Skeletal muscle cell (primary cell): ENCODE measurements around the gene MSI2.
"Not testable (repeated sequence)": the region's sequence is repeated elsewhere in the genome, so short reads cannot be mapped to it uniquely, and the experiment has no call there.

Source experiments
- DNase-seq: peaks from one replicate; pipeline ENCODE4 v3.0.0-alpha.2; 2010; ENCODE audit warnings: low read depth
- H3K4me3 ChIP-seq: 2 replicates; pipeline ENCODE4 v1.5.1; 2011; ENCODE audit warnings: low read depth, mild to moderate bottlenecking, control low read depth, low read length, moderate library complexity

Gene MSI2

GRCh38 chr17:57286399-57287105 is 30.2 kb downstream of the MSI2 start:
- DNase-seq, result no peak
- H3K4me3 ChIP-seq, result no peak overlapping the region

DNA sequence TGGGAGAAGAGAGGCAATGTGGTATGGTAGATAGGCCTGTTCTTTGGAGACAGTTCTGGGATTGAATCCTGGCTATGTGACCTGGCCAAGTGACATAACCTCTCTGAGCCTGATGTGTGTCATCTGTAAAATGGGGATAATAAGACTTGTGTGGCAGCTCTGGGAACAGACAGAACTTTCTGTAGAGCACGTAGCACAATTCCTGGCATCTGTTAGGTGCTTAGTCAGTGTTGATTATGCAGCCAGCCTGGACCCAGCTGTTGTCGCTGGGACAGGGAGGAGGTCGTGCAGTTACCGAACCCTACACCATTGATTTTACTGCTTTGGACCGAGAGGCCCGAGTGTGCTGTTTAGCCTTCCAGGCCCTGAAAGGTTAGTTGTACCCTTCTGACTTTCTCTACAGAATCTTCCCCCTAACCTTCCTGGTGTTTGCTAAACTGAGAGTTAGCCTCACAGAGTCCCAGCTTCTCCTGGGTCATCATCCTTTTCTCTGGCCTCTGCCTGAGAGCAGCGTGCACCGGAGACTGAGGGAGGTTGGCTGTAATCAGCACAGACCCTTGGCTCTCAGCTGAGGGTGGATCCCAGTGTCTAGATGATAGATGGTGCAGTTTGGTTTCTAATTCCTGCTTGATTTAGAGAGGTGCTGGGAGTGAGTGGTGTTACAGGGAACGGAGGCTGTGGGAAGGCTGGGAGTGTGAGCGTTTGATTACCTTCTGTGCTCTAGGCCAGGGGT is 31.9 kb downstream of the MSI2 start:
- H3K4me3 ChIP-seq, result peak overlapping the region; percentile 12
- DNase-seq, result no peak

- H3K4me3 ChIP-seq, result peak overlapping the region; percentile 13
- no peak for DNase-seq
These were observed 32.4 kb downstream of the MSI2 start for GRCh38 chr17:57288773-57289121.

GRCh38 chr17:57289130-57289529 is 32.8 kb downstream of the MSI2 start:
- DNase-seq, result no peak
- H3K4me3 ChIP-seq, result peak overlapping the region; percentile 13

GRCh38 chr17:57289613-57290012 is 33.3 kb downstream of the MSI2 start:
- no peak overlapping the region for H3K4me3 ChIP-seq
- DNase-seq, result no peak

- no peak for DNase-seq
These were observed 34.7 kb downstream of the MSI2 start for GRCh38 chr17:57290981-57291380.

GRCh38 chr17:57292091-57292490 is 35.8 kb downstream of the MSI2 start:
- no peak for DNase-seq
- no peak overlapping the region for H3K4me3 ChIP-seq

More at GRCh38 chr17:57290981-57291380, 34.7 kb downstream of the MSI2 start:
- H3K4me3 ChIP-seq, result no peak overlapping the region

GRCh38 chr17:57293077-57293476 is 36.8 kb downstream of the MSI2 start:
- DNase-seq, result no peak
- no peak overlapping the region for H3K4me3 ChIP-seq

DNA sequence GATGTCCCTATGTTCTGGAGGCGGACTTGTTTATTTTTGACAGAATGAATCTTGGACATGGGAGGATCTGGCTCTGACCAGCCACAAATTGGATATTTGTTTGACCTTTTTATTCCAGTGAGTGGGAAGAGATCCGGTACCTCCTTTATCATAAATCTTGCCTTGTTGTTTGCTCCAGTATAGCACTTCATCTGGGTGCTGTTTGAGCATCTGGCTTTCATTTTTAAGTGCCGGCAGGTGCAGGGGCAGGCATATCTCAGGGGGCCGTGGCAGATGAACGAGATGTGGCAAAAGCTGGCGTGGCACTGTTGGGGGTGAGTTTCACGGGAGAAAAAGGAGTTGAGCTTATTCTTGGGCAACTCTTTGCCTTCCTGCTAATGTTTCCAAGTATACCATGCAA is 37.8 kb downstream of the MSI2 start:
- H3K4me3 ChIP-seq, result no peak overlapping the region
- no peak for DNase-seq

- DNase-seq, result no peak
These were observed 38.5 kb downstream of the MSI2 start for GRCh38 chr17:57294629-57295501.

DNA sequence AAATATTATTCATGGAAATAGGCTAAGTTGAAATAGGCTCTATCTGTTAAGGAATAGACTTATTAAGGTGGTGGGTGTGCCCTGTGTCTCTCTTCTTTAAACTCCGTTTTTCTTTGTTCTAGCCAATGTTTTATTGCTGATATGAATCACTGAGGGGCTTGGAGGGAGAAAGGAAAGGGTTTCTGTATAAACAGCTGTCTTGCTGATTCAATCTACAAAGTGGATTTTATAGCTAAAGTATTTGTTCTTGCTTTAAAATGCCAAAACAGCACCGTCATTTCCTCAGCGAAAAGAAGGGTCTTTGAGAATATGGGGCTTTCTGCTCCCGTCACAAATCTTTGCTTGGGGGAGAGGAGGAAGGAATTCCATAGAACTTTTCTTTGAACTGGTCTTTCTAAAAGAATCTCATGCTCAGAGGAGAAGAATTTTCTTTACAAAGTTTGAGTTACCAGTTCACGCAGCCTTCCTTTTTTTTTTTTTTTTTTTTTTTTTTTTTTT is 39.3 kb downstream of the MSI2 start:
- peak; percentile 41 for DNase-seq
- peak overlapping the region; percentile 13 for H3K4me3 ChIP-seq

More at GRCh38 chr17:57294629-57295501, 38.5 kb downstream of the MSI2 start:
- H3K4me3 ChIP-seq, result no peak overlapping the region

GRCh38 chr17:57296231-57296630 is 39.9 kb downstream of the MSI2 start:
- no peak for DNase-seq
- H3K4me3 ChIP-seq, result no peak overlapping the region

DNA sequence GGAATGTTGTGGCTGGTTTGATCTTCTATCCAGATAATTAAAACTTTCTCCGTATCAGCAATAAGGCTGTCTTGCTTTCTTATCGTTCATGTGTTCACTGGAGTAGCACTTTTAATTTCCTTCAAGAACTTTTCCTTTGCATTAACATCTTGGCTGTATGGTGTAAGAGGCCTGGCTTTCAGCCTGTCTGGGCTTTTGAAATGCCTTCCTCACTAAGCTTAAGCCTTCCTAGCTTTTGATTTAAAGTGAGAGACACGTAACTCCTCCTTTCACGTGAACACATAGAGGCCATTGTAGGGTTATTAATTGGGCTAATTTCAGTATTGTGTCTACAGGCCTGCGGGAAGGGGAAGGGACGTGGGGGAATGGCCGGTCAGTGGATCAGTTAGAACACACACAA is 42.9 kb downstream of the MSI2 start:
- no peak overlapping the region for H3K4me3 ChIP-seq
- DNase-seq, result no peak

- not testable (repeated sequence) for H3K4me3 ChIP-seq, DNase-seq
These were observed 44.3 kb downstream of the MSI2 start for GRCh38 chr17:57300592-57300991.

GRCh38 chr17:57302690-57303465 is 46.6 kb downstream of the MSI2 start:
- no peak for DNase-seq
- H3K4me3 ChIP-seq, result no peak overlapping the region

DNA sequence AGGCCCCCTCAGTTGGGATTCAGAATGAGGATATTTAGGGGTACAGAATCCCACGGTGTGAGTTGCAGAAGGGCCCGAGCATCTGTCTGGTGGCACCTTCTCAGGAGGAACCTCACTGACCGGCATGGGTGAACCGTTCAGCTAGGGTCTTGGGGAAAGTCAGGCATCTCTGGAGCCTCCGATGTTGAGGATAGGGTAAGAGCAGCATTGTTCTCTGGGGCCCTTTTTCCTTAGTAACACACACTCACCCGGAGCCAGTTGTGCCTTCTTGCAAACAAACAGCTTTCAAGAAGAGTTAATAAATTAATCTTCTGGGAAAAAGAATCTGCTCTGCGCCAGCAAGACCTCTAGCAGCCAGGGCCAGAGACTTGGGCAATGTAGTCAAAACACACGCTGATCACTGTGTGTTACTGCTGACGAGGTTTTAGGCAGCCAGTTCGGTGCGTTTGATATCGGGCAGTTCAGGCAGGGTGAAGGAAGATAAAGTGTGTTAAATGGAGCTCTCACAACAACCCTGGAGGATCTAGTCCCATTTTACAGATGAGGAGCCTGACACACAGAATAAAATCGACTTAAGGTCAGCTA is 48.9 kb downstream of the MSI2 start:
- DNase-seq, result no peak

DNA sequence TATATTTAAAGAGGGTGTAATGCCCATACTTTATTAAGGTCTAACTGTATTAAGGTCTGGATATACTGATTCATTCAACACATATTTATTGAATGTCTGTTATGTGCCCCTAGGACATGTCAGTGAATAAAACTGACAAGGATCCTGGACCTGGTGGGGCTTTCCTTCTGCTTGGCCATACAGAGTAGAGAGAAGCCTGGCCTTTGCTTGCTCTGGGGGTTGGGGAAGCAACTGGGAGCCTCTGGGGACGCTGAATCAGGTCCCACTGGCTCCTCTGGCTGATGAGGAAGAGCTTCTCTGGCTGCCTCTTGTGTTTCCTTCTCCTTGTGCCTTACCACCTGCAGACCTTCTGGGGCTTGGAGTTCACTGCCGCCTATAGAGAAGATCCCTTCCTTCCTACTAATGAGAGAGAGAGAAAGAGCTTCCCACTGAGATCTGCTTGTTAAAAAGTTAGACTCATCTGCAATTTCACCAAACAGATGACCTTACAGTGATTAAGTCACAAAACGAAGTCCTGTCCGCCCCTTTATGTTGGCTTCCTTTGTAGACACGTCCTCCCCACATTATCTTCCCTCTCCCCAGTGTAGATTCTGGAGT is 49.7 kb downstream of the MSI2 start:
- no peak for DNase-seq
- H3K4me3 ChIP-seq, result no peak overlapping the region

More for the DNA sequence above, 48.9 kb downstream of the MSI2 start:
- H3K4me3 ChIP-seq, result no peak overlapping the region

DNA sequence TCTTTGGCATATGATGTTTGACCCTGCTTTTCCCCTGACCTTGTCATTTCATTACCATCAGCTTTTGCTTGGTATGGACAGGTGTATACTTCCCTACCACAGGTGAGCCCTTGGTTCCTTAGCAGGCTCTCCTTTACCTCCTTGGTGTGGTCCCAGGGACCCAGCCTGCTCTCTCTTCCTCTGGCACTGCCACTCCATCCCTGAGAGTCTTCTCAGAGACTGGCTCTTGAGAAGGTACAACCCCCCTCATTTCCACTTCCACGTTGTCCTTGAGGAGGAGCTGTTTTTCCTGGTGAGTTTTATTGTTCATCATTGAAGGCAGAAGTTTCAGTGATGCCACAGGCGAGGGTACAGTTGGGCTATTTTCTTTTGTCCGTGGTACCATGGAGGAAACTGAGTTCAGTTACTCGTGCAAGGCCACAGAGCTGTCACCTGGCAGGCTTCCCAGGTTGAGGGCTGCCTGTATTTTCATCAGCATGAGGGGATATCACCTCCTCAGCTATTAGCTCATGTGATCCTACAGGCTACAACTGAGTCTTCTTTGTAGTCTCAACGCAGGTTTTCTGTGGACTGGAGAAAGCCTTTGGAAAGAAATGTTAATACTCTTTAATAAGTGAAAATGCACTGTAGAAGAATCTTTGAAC is 52.3 kb downstream of the MSI2 start:
- no peak for DNase-seq
- H3K4me3 ChIP-seq, result no peak overlapping the region
